Activated CD8-positive, alpha-beta memory T cell treated with anti-CD3 and anti-CD28 coated beads, Interleukin-2, amount 50 U/mL, for 4 hours (primary cell): Measurements from ENCODE around the gene PYGO2.

Experiments
- DNase-seq: peaks from one replicate; pipeline ENCODE4 v3.0.0-alpha.2; 2020

Gene PYGO2

DNA sequence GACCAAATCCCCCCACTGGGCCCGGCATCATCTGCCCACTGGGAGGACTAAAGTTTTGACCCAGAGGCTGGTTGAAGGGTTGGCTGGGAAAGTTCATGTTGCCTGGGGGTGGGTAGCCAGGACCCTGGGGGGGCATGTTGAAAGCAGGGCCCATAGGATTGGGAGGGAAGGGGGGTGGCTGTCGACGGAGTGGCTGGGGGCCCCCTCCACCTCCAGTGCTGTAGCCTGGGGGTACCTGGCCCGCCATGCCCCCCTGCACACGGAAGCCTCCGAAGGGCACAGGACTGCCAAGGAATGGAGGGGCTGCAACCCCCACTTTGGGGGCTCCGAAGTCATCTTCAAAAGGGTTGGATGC is 2.2 kb downstream of the PYGO2 start:
- DNase-seq: no peak

DNA sequence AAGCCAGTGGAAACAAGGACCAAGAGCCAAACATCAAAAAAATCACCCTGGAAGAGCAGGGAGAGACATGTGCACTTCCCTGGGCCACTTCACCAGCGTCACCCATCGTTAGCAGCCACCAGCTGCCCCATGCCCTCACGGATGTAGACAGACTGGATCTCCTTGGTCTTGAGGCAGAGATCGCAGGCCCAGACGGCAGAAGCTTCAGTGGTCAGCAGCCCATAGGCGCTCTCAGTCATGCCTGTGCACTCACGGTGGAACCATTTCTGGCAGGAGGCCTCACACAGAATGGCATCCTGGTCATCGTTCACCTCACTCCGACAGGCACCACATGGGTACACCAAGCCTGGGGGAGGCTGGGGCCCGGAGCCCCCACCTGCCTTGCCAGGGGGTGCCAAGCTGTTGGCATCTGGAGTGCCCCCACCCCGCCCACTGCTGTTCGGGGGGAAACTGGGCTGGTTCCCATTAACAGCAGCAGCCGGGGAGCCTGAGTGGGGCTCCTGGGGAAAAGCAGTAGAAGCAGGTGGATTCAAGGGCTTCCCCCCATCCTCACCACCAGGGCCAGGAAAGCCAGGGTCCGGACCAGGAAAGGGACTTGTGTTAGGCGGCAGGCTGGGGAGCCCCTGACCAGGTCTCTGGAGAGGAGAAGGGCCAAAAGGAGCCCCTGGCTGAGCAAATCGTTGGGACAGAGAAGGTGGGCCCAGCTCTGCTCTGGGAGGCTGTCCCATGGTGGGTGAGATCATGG is 2.7 kb downstream of the PYGO2 start:
- DNase-seq: no peak

DNA sequence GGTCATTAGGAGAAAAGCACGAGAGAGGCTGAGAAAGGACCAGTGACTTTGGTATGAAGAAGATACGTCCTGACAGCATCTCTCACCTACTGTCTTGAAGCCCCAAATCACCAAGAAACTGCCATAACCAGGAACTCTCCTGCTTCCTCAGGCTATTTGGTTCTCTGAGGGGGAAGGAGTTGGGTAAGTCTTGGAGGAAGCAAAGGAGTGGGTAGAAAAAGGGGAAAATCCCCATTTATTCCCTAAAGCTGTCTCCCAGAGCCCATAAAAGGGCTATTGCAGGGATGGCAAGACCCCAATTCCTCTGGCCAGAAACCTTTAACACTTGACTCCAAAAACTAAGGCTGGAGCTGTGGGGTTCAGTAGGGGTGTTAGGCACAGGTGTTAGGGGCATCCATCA is 3.5 kb downstream of the PYGO2 start:
- no peak for DNase-seq

- no peak for DNase-seq
Observed at GRCh38 chr1:154957091-154957657, 4.4 kb downstream of the PYGO2 start.

- no peak for DNase-seq
Observed at GRCh38 chr1:154956544-154956941, 5.0 kb downstream of the PYGO2 start.

GRCh38 chr1:154955718-154956543 is 5.7 kb downstream of the PYGO2 start, which contains the start of gene PBXIP1:
Gene PBXIP1 (minus strand): TSS chr1:154956099. CDS start chr1:154953721, 2,378 bp downstream.
- DNase-seq: peak; percentile 71

GRCh38 chr1:154955039-154955717 is 6.4 kb downstream of the PYGO2 start:
- DNase-seq: peak; percentile 80

- no peak for DNase-seq
Observed at GRCh38 chr1:154954541-154954940, 7.0 kb downstream of the PYGO2 start.

GRCh38 chr1:154953611-154954038 is 8.0 kb downstream of the PYGO2 start:
- no peak for DNase-seq

DNA sequence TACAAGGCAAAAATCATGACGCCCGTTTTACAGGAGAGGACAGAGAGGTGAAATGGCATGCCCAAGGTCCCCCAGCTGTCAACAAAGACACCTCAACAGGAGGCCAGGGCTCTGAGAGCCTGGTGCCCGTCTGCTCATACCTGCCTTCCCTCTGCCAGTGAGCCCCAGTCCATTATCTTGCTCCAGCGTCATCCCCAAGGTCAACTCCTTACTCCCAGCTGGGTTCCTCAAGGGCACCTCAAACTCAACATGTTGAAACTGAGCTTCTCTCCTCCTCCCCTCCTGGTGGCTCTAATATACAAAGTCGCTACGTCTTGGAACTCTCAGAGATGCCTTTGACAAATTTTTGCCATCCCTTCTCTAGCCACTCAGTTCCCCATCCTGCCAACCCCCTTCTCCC is 8.9 kb downstream of the PYGO2 start:
- no peak for DNase-seq

DNA sequence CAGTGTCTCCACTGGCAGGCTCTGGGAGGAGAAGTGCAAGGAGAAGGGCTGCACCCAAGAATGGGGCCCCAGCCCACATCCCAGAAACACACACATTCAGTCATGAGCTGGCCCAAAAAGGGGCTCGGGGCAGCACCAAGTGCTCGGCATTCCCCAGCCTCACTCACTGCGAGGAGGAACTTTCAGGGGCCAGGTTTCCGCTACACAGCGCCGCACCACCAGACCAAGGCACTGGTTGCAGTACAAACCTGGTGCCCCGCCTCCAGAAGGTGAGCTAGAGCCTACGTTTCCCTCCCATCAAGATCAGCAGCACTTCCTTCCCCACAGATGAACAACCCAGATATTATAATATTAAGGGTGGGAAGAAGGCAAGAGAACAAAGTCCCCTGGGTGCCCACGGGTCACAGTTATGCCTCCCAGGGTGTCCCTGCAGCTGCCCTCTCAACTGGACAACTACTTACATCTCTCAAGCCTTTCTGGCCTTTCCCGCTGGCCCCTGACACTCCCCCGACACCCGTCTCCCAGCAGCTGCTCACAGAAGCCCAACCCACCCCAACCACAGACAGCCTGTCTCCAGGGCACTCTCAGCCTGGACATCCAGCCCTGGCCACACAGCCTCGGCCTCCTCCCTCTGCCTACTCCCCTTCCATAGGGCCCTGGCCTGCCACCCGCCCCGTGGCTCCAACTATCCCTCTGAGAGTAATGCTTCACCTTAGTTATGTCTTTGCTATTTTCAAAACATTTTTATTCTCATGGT is 9.5 kb downstream of the PYGO2 start:
- peak; percentile 58 for DNase-seq

DNA sequence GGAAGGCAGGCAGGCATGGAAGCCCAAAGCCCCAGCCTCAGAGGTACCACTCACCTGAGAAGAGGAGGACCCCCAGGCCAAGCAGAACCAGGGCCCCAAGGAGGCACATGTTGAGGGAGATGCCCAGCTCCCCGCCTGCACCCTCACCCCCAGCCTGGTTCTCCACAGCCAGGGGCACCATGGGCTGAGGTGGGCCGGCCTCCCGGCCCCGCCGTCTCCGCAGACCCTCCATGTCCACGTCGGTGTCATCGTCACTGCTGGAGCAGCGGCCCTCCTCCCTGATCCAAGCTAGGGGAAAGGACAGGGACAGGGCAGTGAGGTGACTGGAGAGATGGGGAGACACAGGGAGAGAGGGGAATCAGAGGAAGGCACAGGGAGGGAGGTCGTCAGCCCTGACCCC is 13.5 kb downstream of the PYGO2 start:
- no peak for DNase-seq

DNA sequence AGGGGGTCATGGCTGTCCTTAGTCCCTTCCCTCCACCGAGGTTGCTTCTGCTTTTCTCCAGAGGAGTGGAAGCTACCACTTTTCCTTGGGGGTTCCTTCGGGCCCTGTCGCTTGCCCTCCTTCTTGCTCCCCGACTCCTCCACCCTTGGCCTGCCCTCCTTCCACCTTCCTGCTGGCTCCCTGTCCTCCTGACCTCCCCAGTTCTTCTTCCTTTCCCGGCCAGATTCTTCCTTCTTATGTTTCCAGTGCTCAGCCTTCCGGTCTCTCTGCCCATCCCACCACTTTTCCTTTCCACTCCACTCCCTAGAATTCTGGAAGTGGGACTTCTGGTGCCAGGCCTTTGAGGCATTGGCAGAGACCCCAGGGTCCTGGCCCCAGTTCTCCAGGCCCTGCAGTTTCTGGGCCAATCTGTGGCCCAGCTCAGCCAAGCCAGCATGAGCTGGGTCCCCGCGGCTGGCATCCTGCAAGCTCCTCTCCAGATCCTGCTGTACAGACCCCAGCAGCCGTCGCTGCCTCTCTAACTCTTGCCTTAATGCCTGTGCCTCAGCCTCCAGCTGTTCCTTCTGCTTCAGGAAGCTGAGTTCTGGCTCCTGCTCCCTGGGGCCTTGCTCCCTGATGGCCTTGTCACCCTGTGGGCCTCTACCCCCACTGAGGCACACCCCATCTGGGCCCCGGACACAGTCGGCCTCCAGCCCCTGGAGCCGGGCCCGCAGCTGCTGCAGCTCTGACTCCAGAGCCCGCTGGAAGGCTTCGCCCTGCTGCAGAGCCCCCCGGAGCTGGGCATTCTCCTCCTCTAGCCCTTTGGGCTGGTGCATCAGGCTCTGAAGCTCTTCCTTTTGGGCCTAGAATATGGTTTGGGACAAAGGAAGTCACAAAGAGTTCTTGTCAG is 15.4 kb downstream of the PYGO2 start:
- DNase-seq: no peak

- no peak for DNase-seq
Observed at GRCh38 chr1:154945160-154945961, 16.2 kb downstream of the PYGO2 start.

- DNase-seq: no peak
Observed at GRCh38 chr1:154944401-154945159, 17.0 kb downstream of the PYGO2 start.

DNA sequence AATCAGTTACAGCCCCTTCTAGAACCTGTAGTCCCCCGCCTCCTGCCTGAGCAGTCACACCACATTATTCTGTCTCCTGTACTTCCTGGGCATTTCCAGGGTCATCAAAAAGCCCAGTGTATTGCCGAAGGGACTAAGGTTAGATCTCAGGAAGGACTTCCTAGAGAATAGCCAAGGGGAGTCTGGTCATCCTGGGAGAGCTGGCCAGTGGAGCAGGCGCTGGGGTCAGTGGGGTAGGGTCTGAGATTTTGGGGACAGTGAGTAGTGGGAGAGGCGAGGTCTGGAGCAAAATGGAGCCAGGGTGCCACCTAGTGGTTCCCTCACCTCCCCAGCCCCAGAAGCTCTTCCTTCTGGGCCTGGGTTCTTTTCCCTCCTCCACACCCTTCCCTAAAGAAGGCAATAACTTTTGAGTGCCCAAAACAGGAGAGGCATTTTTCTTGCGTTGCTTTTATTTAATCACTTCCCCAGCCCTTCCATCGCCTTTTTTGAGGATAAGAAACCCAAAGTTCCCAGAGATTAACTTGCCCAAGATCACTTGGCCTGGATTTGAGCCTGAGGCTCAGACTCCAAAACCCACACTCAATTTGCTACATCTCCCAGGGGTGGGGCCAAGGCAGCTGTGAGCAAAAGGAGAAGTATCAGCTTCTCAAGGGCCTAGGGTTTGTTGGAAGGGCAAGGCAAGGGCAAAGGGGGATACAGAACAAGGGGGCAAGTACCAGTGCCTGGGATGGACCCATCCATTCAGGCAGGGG is 17.8 kb downstream of the PYGO2 start:
- peak; percentile 43 for DNase-seq

DNA sequence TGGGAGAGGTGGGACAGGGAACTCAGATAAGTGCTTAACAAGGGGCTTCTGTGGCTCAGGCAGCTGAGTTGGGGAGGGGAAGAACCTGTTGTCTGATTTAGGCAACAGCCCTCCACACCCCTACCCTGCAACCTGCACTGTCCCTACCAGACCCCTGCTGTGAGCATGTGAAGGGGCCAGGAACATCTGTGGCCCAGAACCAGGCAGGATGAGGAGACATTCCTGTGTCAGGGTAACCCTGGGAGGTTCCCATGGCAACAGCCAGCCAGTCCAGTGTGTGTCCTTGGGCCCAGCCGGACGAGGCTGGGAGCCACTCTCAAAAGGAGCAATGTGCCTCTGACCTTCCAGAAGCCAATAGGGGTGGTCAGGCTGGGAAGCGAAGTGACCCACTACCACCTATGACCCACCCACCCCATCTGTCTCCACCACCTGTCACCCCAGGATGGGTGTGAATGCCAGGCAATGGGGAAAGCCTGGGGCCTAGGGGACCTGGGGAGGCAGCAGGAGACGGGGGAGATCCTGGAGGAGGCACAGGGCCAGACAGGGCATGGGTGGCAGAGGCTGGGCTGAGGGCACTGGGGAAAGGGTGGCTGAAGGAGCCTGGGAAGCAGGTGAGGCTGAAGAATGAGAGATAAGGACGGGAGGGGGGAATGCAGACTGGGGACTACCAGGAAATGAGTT is 20.1 kb downstream of the PYGO2 start:
- no peak for DNase-seq

GRCh38 chr1:154940651-154941194 is 20.9 kb downstream of the PYGO2 start:
- no peak for DNase-seq
